T-cell (primary cell): ENCODE data around the gene MOCS2. TPM values are rescaled to one million over a fixed set of nuclear protein-coding genes. Genes with fewer than 3 reads are reported as not detected.
A peak's percentile ranks its signal among the peaks of the same experiment; 100 is the strongest.
"Not testable (repeated sequence)": the region's sequence is repeated elsewhere in the genome, so short reads cannot be mapped to it uniquely, and the experiment has no call there.

Source experiments
- ATAC-seq, 4 experiments: fragments of 200-7000 bp in 3 of 4; fragments of 150-1000 bp in 1 of 4; cut with Tn5 transposase; replicated peaks in 1 of 4; 1 replicate in 3 of 4; 2 replicates in 1 of 4; pipeline ENCODE4 v1.10.0; 2021; ENCODE audit warnings: moderate library complexity in 3 of 4, mild to moderate bottlenecking in 2 of 4, moderate number of reproducible peaks in 1 of 4
- CTCF ChIA-PET, 2 donors: fragments of 300-600 bp; sonication (Branson Sonifier 250); formaldehyde crosslinking; loops; one replicate each; lab custom pipeline; 2022; ENCODE audit warnings: antibody characterized with exemption in 2 of 2; lab: Charles Lee
- POLR2A ChIA-PET, 2 donors: fragments of 300-600 bp; sonication (Branson Sonifier 250); formaldehyde crosslinking; loops; one replicate each; lab custom pipeline; 2022; ENCODE audit warnings: antibody characterized with exemption in 2 of 2; lab: Charles Lee
- DNase-seq, 35 experiments: peaks; one replicate each; pipeline versions ENCODE4 v3.0.0 to v3.0.0-alpha.2; 2013 to 2023
- H3K27ac ChIP-seq: one replicate; pipeline ENCODE4 v1.5.1; 2013; ENCODE audit warnings: low read length
- H3K27me3 ChIP-seq, 2 experiments: replicated peaks in 1 of 2; 1 replicate in 1 of 2; 2 replicates in 1 of 2; pipeline versions ENCODE4 v1.6.1 to v1.7.0; 2013; ENCODE audit warnings: low read length in 1 of 2, mixed read lengths in 1 of 2; ENCODE audit not compliant: control insufficient read depth in 2 of 2, insufficient read depth in 2 of 2; ENCODE audit errors: extremely low read depth in 1 of 2
- H3K36me3 ChIP-seq, 2 donors: 1 replicate in 1 of 2; 2 replicates in 1 of 2; pipeline versions ENCODE4 v1.6.1 to v1.7.0; 2013; ENCODE audit warnings: low read length in 1 of 2; ENCODE audit not compliant: control insufficient read depth in 2 of 2, insufficient read depth in 1 of 2; ENCODE audit errors: extremely low read depth in 1 of 2
- H3K4me1 ChIP-seq, 2 experiments: 1 replicate in 1 of 2; 2 replicates in 1 of 2; pipeline versions ENCODE4 v1.6.1 to v1.7.0; 2013; ENCODE audit warnings: low read length in 2 of 2, mixed read lengths in 1 of 2; ENCODE audit not compliant: insufficient read depth in 2 of 2, control insufficient read depth in 1 of 2; ENCODE audit errors: extremely low read depth in 1 of 2
- H3K4me3 ChIP-seq, 2 donors: 1 replicate in 1 of 2; 2 replicates in 1 of 2; pipeline versions ENCODE4 v1.5.1 to v1.7.0; 2013; ENCODE audit warnings: mild to moderate bottlenecking in 2 of 2, low read length in 1 of 2, moderate library complexity in 1 of 2; ENCODE audit not compliant: control insufficient read depth in 1 of 2; ENCODE audit errors: extremely low read depth in 1 of 2
- H3K9me3 ChIP-seq: 2 replicates; pipeline ENCODE4 v1.7.0; 2013
- H3K27ac Mint-ChIP-seq, 2 donors: one replicate each; pipeline ENCODE4 v1.8.0; 2020 to 2021; ENCODE audit warnings: mild to moderate bottlenecking in 2 of 2, mixed read lengths in 2 of 2
- H3K27me3 Mint-ChIP-seq, 2 donors: one replicate each; pipeline ENCODE4 v1.8.0; 2021 to 2022; ENCODE audit warnings: mixed read lengths in 2 of 2
- H3K36me3 Mint-ChIP-seq: one replicate; pipeline ENCODE4 v1.8.0; 2021; ENCODE audit warnings: mixed read lengths
- H3K4me1 Mint-ChIP-seq, 3 donors: one replicate each; pipeline ENCODE4 v1.8.0; 2020 to 2022; ENCODE audit warnings: mixed read lengths in 3 of 3, mild to moderate bottlenecking in 1 of 3
- H3K4me3 Mint-ChIP-seq, 3 donors: one replicate each; pipeline ENCODE4 v1.8.0; 2020 to 2022; ENCODE audit warnings: mild to moderate bottlenecking in 3 of 3, mixed read lengths in 3 of 3, moderate library complexity in 3 of 3
- H3K9me3 Mint-ChIP-seq, 3 donors: one replicate each; pipeline ENCODE4 v1.8.0; 2020 to 2022; ENCODE audit warnings: mixed read lengths in 3 of 3
- WGBS: methylation state at CpG from one replicate; pipeline ENCODE4 v1.1.5; 2013; ENCODE audit warnings: missing lambda C conversion rate; ENCODE audit not compliant: insufficient coverage; 5-methylcytosine and 5-hydroxymethylcytosine counted together
- total RNA-seq, 35 experiments: library from RNA in 6 of 35; stranded (reverse) in 6 of 35; fragments of 120-200 nt in 1 of 35; gene quantifications; one replicate each; pipeline versions ENCODE4 v1.2.1 to v1.2.4 and lab custom pipeline; 2013 to 2026

The MOCS2 gene
- total RNA-seq, 5 donors from 2014 or later (not counting 1 experiment from before 2014, with no cell fraction given) = 15.2 to 26.1 (median 21.0) TPM

DNA sequence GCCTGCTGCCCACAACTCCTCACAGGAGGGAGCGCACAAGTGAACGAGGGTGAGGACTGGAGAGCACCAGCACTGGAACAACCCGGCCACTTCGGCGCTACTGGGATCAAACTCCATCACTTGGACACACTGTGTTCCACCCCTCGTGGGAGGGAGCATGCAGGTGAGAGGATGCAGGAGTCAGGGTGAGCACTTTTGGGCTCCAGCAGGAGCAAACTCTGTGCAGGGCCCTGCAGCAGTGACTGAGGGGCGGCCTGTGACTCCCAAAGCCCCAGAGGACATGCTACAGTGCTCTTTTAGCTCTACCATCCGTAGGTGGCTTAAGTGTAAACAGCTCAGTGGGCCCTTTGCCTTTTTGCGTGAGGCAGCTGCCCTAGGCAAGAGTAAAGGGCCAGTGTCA, 4.4 kb upstream of the MOCS2 start:
- H3K27me3 Mint-ChIP-seq = peaks cover 0 to 3% of the 10 kb centered on the region in 2 donors
- WGBS = 85% methylated on average over 5 of the region's 9 CpGs
- Histone ChIP-seq H3K36me3 (peaks cover 0 to 4% of the 10 kb centered on the region in 2 donors), H3K9me3 (no peaks in the 10 kb centered on the region), H3K4me1 (peaks cover 5 to 9% of the 10 kb centered on the region in 2 experiments), H3K4me3 (no peak overlapping the region), H3K27ac (no peak overlapping the region), H3K27me3 (no peaks in the 10 kb centered on the region)
- H3K9me3 Mint-ChIP-seq = no peaks in the 10 kb centered on the region
- ChIA-PET POLR2A (no interaction called here), CTCF (interaction anchor here in 1 of 2 donors (1.3 kb wide), 1 partner anchor 16 kb away, joined by 5 read pairs; no protein-coding TSS in a partner anchor)
- H3K36me3 Mint-ChIP-seq = no peaks in the 10 kb centered on the region
- ATAC-seq (no peak), DNase-seq (no peak)
- no peak overlapping the region for H3K4me3 Mint-ChIP-seq
- no peak overlapping the region for H3K27ac Mint-ChIP-seq
- H3K4me1 Mint-ChIP-seq = peaks cover 13 to 19% (median 19%) of the 10 kb centered on the region in 3 donors

DNA sequence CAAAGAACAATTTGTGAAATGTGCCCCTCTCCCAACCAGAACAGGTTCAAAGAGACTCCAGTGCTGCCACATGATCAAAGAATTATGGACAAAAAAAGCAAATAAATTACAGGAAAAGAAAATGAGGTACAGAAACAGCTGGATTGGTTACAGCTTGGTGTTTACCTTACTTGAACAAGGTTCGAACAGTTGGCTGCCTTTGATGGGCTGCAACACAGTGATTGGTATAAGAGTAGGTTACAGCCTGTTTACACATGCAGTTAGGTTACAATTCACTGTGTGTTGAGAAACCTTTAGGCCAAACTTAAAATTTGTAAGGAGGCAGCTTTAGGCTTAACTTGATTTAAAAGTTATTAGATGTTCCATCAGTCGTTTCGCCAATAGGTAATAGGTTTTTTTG, 3.4 kb upstream of the MOCS2 start:
- ATAC-seq = no peak
- peaks cover 13 to 29% (median 29%) of the 10 kb centered on the region in 3 donors for H3K4me1 Mint-ChIP-seq
- ChIA-PET CTCF (interaction anchor here in 1 of 2 donors (0.7 kb wide), 1 partner anchor 165 kb away, joined by 3 read pairs; no protein-coding TSS in a partner anchor), POLR2A (no interaction called here)
- no peaks in the 10 kb centered on the region for H3K9me3 Mint-ChIP-seq
- H3K36me3 ChIP-seq = peaks cover 0 to 4% of the 10 kb centered on the region in 2 donors
- WGBS = 100% methylated on average over 1 of the region's 3 CpGs
- no peak overlapping the region for H3K27ac Mint-ChIP-seq
- H3K4me1 ChIP-seq = peaks cover 9 to 12% of the 10 kb centered on the region in 2 experiments
- H3K27me3 ChIP-seq = no peaks in the 10 kb centered on the region
- H3K27ac ChIP-seq = no peak overlapping the region
- H3K4me3 ChIP-seq = no peak overlapping the region
- H3K27me3 Mint-ChIP-seq = no peaks in the 10 kb centered on the region
- H3K4me3 Mint-ChIP-seq = no peak overlapping the region
- H3K9me3 ChIP-seq = no peaks in the 10 kb centered on the region
- no peaks in the 10 kb centered on the region for H3K36me3 Mint-ChIP-seq
- DNase-seq = no peak

DNA sequence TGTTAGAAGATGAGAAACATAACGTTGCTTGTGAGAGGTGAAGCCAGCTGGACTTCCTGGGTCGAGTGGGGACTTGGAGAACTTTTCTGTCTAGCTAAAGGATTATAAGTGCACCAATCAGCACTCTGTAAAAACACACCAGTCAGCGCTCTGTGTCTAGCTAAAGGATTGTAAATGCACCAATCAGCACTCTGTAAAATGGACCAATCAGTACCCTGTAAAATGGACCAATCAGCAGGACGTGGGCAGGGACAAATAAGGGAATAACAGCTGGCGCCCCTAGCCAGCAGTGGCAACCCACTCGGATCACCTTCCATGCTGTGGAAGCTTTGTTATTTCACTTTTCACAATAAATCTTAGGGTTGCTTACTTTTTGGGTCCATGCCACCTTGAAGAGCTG, 2.8 kb upstream of the MOCS2 start:
- H3K27me3 ChIP-seq, H3K4me3 ChIP-seq, H3K4me3 Mint-ChIP-seq, POLR2A ChIA-PET, H3K27ac Mint-ChIP-seq, ATAC-seq, H3K9me3 ChIP-seq, H3K27me3 Mint-ChIP-seq, H3K36me3 Mint-ChIP-seq, H3K36me3 ChIP-seq, H3K27ac ChIP-seq, DNase-seq, H3K9me3 Mint-ChIP-seq: not testable (repeated sequence)
- 97% methylated on average over 4 of the region's 6 CpGs for WGBS
- H3K4me1 ChIP-seq = peaks cover 9 to 12% of the 10 kb centered on the region in 2 experiments
- CTCF ChIA-PET = interaction anchor here (0.6 to 0.8 kb wide), 3 partner anchors 38 to 164 kb away, joined by 3 to 4 read pairs (median 3); no protein-coding TSS in a partner anchor
- H3K4me1 Mint-ChIP-seq = peaks cover 17 to 35% (median 35%) of the 10 kb centered on the region in 3 donors

DNA sequence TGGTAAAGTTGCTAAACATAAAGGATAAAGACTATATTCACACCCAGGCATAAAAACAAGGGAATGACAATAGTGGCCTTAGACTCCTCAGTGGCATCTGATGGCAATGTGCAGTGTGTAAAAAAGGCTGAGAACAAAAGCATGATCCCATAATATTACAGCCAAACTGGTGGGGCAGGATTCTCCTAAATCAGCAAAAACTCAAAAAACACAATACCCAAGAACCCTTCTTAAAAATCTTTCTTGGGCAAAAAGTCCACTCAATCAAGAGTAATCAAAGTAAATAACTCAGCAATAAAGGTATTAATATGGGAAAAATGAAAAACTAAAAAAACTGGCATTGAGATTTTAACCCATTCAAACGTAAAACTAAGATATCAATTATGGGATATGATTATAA, 1.6 kb upstream of the MOCS2 start:
- ATAC-seq = no peak
- Mint-ChIP-seq H3K9me3 (no peaks in the 10 kb centered on the region), H3K4me1 (peaks cover 26 to 46% (median 45%) of the 10 kb centered on the region in 3 donors), H3K36me3 (peaks cover 3% of the 10 kb centered on the region), H3K27me3 (no peaks in the 10 kb centered on the region), H3K4me3 (peak overlapping the region; percentile 92 to 97 (median 96)), H3K27ac (no peak overlapping the region)
- CTCF ChIA-PET = no interaction called here
- Histone ChIP-seq H3K36me3 (peaks cover 4% of the 10 kb centered on the region in 2 donors), H3K9me3 (no peaks in the 10 kb centered on the region), H3K27me3 (no peaks in the 10 kb centered on the region), H3K27ac (no peak overlapping the region), H3K4me1 (peaks cover 9 to 12% of the 10 kb centered on the region in 2 experiments), H3K4me3 (no peak overlapping the region)
- POLR2A ChIA-PET = no interaction called here
- no peak for DNase-seq
- no CpG with 5 or more reads among the region's 1 CpG for WGBS

- DNase-seq = peak in 6 of 35 experiments; percentile 1 to 16 (median 7)
- CTCF ChIA-PET = interaction anchor here in 1 of 2 donors (0.5 to 1.7 kb wide), 7 partner anchors 10 to 311 kb away, joined by 3 to 7 read pairs (median 3); no protein-coding TSS in a partner anchor
- H3K9me3 Mint-ChIP-seq = no peaks in the 10 kb centered on the region
These were observed 599 bp upstream of the MOCS2 start for GRCh38 chr5:53110156-53110555.

GRCh38 chr5:53109056-53109442, 508 bp downstream of the MOCS2 start:
- POLR2A ChIA-PET = interaction anchor here (0.6 to 0.9 kb wide), 3 partner anchors 9 to 347 kb away, joined by 3 to 16 read pairs (median 7); no protein-coding TSS in a partner anchor
- no peaks in the 10 kb centered on the region for H3K9me3 ChIP-seq
- peaks cover 9 to 12% of the 10 kb centered on the region in 2 experiments for H3K4me1 ChIP-seq
- WGBS = 0% methylated on average over 3 of the region's 11 CpGs
- DNase-seq (peak in 1 of 35 experiments; percentile 34), ATAC-seq (peak; percentile 2 to 17 (median 10))
- Mint-ChIP-seq H3K9me3 (no peaks in the 10 kb centered on the region), H3K27me3 (no peaks in the 10 kb centered on the region), H3K36me3 (peaks cover 16% of the 10 kb centered on the region), H3K27ac (peak overlapping the region; percentile 83 to 95), H3K4me3 (peak overlapping the region; percentile 92 to 97 (median 96)), H3K4me1 (peaks cover 47 to 66% (median 60%) of the 10 kb centered on the region in 3 donors)
- H3K27ac ChIP-seq = peak overlapping the region; percentile 66
- peak overlapping the region; percentile 83 to 89 for H3K4me3 ChIP-seq
- no peaks in the 10 kb centered on the region for H3K27me3 ChIP-seq
- CTCF ChIA-PET = interaction anchor here in 1 of 2 donors (0.7 to 1.7 kb wide), 8 partner anchors 9 to 310 kb away, joined by 3 to 11 read pairs (median 4); no protein-coding TSS in a partner anchor
- peaks cover under 1 to 8% of the 10 kb centered on the region in 2 donors for H3K36me3 ChIP-seq

More at GRCh38 chr5:53110156-53110555, 599 bp upstream of the MOCS2 start:
- Histone ChIP-seq H3K27me3 (no peaks in the 10 kb centered on the region), H3K4me3 (peak overlapping the region; percentile 83 to 89), H3K9me3 (no peaks in the 10 kb centered on the region), H3K4me1 (peaks cover 9 to 12% of the 10 kb centered on the region in 2 experiments), H3K36me3 (peaks cover 4 to 6% of the 10 kb centered on the region in 2 donors), H3K27ac (peak overlapping the region; percentile 56)
- no peaks in the 10 kb centered on the region for H3K27me3 Mint-ChIP-seq
- 27% methylated on average over 3 of the region's 6 CpGs for WGBS
- POLR2A ChIA-PET = interaction anchor here (0.5 to 0.8 kb wide), 4 partner anchors 13 to 1200 kb away, joined by 3 to 5 read pairs (median 4); partner anchors contain the start of gene ARL15 (in 1 of the 2)
- H3K27ac Mint-ChIP-seq = peak overlapping the region; percentile 87 to 96
- peak overlapping the region; percentile 92 to 97 (median 96) for H3K4me3 Mint-ChIP-seq
- peaks cover 36 to 56% (median 55%) of the 10 kb centered on the region in 3 donors for H3K4me1 Mint-ChIP-seq
- ATAC-seq = peak; percentile 3 to 9 (median 4)
- H3K36me3 Mint-ChIP-seq = peaks cover 11% of the 10 kb centered on the region
